Cardiac fibroblast (primary cell): Measurements from ENCODE around the gene GP1BA.
A peak's percentile ranks its signal among the peaks of the same experiment; 100 is the strongest.

ENCODE experiments used
- DNase-seq, 2 donors: peaks; one replicate each; pipeline versions ENCODE4 v3.0.0 to v3.0.0-alpha.2; 2010; ENCODE audit warnings: low read depth in 2 of 2
- H3K4me3 ChIP-seq, 2 donors: replicated peaks in 1 of 2; 1 replicate in 1 of 2; 2 replicates in 1 of 2; pipeline ENCODE4 v1.5.1; 2011; ENCODE audit warnings: low read depth in 2 of 2, low read length in 2 of 2, mild to moderate bottlenecking in 2 of 2, moderate library complexity in 1 of 2
- TF ChIP-seq, protein P1 (sequence below): IDR thresholded peaks from one replicate; pipeline ENCODE4 v1.5.1; 2011; ENCODE audit warnings: low read depth, mild to moderate bottlenecking, low read length, inconsistent platforms

GP1BA gene

DNA sequence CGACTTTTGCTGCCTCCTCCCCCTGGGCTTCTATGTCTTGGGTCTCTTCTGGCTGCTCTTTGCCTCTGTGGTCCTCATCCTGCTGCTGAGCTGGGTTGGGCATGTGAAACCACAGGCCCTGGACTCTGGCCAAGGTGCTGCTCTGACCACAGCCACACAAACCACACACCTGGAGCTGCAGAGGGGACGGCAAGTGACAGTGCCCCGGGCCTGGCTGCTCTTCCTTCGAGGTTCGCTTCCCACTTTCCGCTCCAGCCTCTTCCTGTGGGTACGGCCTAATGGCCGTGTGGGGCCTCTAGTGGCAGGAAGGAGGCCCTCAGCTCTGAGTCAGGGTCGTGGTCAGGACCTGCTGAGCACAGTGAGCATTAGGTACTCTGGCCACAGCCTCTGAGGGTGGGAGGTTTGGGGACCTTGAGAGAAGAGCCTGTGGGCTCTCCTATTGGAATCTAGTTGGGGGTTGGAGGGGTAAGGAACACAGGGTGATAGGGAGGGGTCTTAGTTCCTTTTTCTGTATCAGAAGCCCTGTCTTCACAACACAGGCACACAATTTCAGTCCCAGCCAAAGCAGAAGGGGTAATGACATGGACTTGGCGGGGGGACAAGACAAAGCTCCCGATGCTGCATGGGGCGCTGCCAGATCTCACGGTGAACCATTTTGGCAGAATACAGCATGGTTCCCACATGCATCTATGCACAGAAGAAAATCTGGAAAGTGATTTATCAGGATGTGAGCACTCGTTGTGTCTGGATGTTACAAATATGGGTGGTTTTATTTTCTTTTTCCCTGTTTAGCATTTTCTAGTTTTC lies 2.3 kb downstream of the GP1BA start:
- no peak overlapping the region for H3K4me3 ChIP-seq
- peak; percentile 41 to 45 for DNase-seq
- TF ChIP-seq, protein P1, sequence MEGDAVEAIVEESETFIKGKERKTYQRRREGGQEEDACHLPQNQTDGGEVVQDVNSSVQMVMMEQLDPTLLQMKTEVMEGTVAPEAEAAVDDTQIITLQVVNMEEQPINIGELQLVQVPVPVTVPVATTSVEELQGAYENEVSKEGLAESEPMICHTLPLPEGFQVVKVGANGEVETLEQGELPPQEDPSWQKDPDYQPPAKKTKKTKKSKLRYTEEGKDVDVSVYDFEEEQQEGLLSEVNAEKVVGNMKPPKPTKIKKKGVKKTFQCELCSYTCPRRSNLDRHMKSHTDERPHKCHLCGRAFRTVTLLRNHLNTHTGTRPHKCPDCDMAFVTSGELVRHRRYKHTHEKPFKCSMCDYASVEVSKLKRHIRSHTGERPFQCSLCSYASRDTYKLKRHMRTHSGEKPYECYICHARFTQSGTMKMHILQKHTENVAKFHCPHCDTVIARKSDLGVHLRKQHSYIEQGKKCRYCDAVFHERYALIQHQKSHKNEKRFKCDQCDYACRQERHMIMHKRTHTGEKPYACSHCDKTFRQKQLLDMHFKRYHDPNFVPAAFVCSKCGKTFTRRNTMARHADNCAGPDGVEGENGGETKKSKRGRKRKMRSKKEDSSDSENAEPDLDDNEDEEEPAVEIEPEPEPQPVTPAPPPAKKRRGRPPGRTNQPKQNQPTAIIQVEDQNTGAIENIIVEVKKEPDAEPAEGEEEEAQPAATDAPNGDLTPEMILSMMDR: peak; percentile 40

DNA sequence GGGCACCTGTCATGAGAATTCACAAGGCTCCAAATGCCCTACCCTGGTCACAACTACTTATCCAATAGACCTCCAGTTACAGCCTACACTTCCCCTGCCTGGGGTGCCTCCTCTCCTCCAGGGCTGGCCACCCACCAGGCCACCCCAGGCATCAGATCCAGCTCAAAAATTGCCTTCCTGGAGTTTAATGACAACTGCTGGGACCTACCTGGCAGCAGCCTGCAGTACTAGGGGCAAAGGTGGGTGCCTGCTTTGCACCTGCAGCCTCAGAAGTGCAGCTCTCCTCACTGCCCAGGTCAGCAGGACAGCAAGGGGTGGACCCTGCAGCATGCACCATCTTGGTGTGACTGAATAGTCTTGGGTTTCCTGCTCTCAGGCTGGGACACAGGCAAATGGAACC lies 3.6 kb downstream of the GP1BA start:
- no peak for DNase-seq
- H3K4me3 ChIP-seq: no peak overlapping the region

DNA sequence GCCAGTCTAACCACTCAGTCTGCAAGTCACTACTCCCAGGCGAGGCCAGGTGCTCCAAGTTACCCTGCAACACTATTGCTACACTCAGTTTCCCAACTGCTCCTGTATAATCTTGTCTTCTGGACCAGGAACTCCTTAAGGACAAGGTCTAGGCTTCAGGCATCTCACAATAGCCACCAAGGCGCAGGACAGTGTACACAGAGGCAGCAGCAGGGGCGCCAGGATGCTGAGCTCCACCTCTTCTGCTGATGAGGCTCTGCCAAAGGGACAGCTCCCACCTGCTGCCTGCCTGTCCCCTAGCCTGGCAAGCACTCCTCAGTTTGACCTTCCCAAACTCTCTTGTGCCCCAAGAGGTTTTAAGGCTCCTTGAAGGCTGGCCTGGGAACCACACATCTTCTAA lies 4.4 kb downstream of the GP1BA start:
- H3K4me3 ChIP-seq: no peak overlapping the region
- TF ChIP-seq, protein P1: no peak
- DNase-seq: no peak

More for the DNA sequence above, 3.6 kb downstream of the GP1BA start:
- TF ChIP-seq, protein P1: no peak

DNA sequence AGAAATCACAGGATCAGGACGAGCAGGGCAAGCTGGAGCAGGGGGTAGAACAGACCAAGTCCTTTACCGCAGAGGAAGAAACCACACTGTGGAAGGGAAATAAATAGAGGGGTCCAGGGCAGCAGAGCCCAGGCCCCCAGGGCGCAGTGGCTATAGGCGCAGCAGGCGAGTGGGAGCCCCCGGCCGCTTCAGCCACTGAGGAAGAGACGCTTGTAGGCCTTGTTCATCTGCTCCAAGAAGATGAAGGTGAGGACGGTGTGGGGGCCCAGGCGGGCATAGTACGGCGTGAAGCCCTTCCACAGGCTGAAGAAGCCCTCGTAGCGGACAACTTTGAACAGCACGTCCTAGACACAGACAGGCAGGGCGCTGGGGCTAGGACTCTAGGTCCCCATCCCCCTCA lies 5.5 kb downstream of the GP1BA start:
- H3K4me3 ChIP-seq: no peak overlapping the region
- TF ChIP-seq, protein P1: no peak
- DNase-seq: no peak

DNA sequence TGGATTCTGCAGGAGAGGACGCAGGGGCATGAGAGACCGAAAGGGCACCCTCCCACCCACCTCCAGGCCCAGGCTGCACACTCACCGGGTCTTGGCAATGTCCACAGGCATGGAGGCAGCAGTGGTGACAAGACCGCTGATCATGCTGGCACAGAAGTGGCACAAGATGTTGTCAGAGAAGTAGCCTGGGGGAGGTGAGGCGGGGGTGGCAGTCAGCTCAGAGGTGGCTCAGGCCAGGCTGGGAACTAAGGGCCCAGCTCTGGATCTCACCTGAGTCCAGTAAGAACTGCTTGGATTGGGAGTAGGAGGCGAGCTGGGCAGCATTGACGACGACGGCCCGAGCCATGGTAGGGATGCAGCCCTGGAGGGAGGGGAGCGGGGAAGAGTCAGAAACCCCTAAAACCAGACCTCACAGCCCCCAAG lies 6.0 kb downstream of the GP1BA start:
- no peak overlapping the region for H3K4me3 ChIP-seq
- TF ChIP-seq, protein P1: no peak
- no peak for DNase-seq

DNA sequence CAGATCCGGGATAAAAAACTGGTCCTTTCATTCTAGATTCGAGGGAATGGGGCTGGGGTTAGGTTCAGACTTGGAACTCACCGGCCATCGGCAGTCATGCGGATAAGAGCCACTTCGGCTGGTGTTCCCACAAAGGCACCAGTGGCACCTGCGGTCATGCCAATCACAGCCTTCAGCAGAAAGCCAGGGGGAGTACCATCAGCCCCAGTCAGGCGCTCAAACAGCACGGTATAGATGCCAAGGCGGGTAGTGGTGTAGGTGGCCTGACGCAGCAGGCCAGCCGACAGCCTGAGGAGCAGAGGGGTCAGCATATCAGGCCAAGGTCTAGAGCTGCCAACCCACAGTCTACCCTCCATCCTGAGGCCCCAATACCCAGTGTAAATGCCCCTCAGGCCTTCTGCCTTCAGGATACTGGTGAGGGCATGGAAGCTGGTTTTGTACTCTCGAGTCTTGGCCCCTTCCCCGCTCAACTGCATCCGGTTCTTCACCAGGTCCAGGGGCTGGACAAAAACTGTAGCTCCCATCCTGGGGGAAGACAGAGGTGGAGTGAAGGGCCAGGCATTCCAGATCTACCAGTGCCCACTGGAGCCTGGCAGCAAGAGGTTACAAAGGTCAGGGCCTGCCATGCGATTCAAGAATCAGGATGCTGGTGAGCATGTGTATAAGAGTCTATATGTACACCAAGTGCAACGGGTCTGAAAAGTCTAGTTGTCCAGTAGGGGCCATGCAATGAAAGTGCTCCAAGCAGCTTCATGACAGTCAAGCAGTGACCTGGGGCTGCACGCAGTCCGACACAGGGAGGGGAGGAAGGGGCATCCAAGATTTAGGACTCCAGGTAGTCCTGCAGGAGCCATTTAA lies 6.8 kb downstream of the GP1BA start:
- TF ChIP-seq, protein P1: no peak
- DNase-seq: peak in 1 of 2 donors; percentile 30
- H3K4me3 ChIP-seq: peak overlapping the region; percentile 87 to 97
